ENCODE measurements around the gene GJA9.

GRCh38 chr1:38826886-38827285, 54.5 kb downstream of the GJA9 start:
- no peak for TF ChIP-seq EZH2 (IDR thresholded peaks at IDR 0.05; ENCODE audit: borderline replicate concordance, low read depth, low read length, severe bottlenecking)
- TF ChIP-seq, protein P1, sequence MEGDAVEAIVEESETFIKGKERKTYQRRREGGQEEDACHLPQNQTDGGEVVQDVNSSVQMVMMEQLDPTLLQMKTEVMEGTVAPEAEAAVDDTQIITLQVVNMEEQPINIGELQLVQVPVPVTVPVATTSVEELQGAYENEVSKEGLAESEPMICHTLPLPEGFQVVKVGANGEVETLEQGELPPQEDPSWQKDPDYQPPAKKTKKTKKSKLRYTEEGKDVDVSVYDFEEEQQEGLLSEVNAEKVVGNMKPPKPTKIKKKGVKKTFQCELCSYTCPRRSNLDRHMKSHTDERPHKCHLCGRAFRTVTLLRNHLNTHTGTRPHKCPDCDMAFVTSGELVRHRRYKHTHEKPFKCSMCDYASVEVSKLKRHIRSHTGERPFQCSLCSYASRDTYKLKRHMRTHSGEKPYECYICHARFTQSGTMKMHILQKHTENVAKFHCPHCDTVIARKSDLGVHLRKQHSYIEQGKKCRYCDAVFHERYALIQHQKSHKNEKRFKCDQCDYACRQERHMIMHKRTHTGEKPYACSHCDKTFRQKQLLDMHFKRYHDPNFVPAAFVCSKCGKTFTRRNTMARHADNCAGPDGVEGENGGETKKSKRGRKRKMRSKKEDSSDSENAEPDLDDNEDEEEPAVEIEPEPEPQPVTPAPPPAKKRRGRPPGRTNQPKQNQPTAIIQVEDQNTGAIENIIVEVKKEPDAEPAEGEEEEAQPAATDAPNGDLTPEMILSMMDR (IDR thresholded peaks at IDR 0.05; ENCODE audit: borderline replicate concordance, extremely low read depth, low read length, poor library complexity, severe bottlenecking): no peak
